NCI-H2081 treated with DMSO at 0.1 percent for 48 hours (cell line): ENCODE measurements around the gene UBXN10.

ENCODE experiments used
- DNase-seq: peaks from one replicate; lab custom pipeline; 2025; lab: John Stamatoyannopoulos, UW

UBXN10 gene

GRCh38 chr1:20151906-20152598, 33.8 kb upstream of the UBXN10 start:
- no peak for DNase-seq

GRCh38 chr1:20152599-20152930, 33.3 kb upstream of the UBXN10 start:
- no peak for DNase-seq

GRCh38 chr1:20153000-20153418, 32.9 kb upstream of the UBXN10 start:
- DNase-seq = no peak

DNA sequence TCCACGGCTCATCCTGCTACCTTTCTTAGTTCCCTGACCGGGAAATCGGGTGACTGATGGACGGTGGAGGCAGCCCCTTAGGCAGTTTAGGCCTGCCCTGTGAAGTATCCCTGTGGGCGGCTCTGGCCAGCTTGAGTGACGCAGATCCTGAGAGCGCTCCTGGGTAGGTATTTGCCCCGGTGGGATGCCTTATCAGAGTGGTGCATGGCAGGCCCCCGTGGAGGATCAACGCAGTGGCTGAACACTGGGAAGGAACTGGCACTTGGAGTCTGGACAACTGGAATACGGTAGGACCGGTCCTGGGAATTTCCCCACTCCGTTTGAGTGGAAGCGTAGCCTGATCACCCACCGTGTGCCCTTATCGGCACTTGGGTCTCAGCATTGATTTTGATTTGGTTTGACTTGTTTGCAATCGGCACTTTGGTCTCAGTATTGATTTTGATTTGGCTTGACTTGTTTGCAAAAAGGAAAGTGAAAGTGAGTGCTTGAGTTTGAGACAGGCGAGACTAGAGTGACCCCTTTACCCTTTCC, 31.5 kb upstream of the UBXN10 start:
- DNase-seq = no peak

GRCh38 chr1:20158358-20159070, 27.4 kb upstream of the UBXN10 start:
- DNase-seq = no peak

GRCh38 chr1:20160034-20160433, 25.9 kb upstream of the UBXN10 start:
- DNase-seq = no peak

- DNase-seq = no peak
These were observed 21.1 kb upstream of the UBXN10 start for GRCh38 chr1:20164694-20165202.

GRCh38 chr1:20165522-20165951, 20.4 kb upstream of the UBXN10 start:
- no peak for DNase-seq

GRCh38 chr1:20166051-20166450, 19.8 kb upstream of the UBXN10 start:
- no peak for DNase-seq

GRCh38 chr1:20167126-20167525, 18.8 kb upstream of the UBXN10 start:
- no peak for DNase-seq

DNA sequence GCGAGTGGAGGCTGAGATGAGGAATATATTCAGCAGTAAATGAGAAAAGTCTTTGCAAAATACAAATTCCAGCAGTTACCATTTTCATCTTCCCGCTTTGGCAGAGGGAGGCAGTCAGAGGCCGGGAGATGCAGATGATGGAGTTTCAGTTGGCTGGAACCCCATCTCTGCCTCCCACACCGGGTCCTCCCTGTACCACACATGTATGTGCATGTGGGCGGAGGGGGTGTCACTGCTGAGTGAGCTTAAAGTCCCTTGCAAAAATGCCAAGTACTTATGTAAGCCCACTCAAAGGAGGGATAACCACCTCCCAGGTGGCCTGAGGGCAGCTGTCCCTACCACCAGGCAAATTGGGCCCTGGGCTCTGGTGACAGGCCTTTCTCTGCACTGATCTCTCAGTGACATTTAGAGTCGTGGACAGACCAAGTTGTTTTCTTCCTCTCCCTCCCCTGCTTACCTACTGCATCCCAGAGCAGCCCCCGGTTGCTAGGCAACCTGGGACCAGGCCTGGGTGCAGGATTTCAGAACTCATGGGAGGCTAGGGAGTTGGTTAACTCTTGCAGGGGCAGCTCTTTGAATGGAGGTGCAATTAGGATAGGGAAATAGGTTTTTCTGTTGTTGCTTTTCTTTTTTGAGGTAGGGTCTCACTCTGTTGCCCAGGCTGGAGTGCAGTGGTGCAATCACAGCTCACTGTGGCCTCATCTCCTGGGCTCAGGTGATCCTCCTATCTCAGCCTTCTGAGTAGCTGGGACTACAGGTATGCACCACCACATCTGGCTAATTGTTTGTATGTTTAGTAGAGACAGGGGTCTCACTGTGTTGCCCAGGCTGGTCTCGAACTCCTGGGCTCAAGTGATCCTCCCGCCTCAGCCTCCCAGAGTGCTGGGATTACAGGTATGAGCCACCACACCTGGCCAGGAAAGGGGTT, 17.1 kb upstream of the UBXN10 start:
- no peak for DNase-seq

DNA sequence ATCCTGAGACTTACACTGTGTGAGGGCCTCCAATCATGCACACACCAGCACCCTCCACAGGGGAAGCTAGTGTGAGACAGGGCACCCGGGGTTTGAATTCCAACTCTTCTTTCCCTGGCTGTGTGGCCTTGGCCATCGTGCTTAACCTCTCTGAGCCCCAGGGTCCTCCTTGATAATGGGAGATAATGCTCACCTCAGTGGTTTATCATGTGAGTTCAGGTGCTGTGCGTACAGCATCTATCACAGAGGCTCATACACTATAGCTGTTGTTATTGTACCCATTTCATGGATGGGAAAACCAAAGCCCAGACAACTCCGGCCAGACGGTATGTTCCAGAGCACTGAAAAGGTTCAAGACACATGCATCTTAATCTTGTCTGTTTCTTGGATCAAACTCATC, 16.0 kb upstream of the UBXN10 start:
- DNase-seq = no peak

GRCh38 chr1:20172033-20172590, 13.8 kb upstream of the UBXN10 start:
- DNase-seq = no peak

GRCh38 chr1:20174937-20175666, 10.8 kb upstream of the UBXN10 start:
- no peak for DNase-seq

- DNase-seq = no peak
These were observed 7.1 kb upstream of the UBXN10 start for GRCh38 chr1:20178634-20179370.

DNA sequence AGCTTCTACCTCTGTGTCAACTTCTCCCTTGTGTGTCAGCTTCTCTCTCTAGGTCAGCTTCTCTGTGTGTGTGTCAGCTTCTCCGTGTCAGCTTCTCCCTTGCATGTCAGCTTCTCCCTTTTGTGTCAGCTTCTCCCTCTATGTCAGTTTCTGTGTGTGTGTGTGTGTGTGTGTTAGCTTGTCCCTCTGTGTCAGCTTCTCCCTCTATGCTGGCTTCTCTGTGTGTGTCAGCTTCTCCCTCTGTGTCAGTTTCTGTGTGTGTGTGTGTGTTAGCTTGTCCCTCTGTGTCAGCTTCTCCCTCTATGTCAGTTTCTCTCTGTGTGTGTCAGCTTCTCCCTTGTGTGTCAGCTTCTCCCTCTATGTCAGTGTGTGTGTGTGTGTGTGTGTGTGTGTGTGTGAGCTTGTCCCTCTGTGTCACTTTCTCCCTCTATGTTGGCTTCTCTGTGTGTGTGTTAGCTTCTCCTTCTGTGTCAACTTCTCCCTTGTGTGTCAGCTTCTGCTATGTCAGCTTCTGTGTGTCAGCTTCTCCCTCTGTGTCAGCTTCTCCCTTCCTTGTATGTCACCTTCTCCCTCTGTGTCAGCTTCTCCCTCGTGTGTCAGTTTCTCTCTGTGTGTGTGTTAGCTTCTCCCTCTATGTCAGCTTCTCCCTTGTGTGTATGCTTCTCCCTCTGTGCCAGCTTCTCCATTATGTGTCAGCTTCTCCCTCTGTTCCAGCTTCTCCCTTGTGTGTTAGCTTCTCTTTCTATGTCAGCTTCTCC, 6.3 kb upstream of the UBXN10 start:
- DNase-seq = no peak

- no peak for DNase-seq
These were observed 5.6 kb upstream of the UBXN10 start for GRCh38 chr1:20180129-20180843.

- no peak for DNase-seq
These were observed 5.1 kb upstream of the UBXN10 start for GRCh38 chr1:20180844-20181207.

DNA sequence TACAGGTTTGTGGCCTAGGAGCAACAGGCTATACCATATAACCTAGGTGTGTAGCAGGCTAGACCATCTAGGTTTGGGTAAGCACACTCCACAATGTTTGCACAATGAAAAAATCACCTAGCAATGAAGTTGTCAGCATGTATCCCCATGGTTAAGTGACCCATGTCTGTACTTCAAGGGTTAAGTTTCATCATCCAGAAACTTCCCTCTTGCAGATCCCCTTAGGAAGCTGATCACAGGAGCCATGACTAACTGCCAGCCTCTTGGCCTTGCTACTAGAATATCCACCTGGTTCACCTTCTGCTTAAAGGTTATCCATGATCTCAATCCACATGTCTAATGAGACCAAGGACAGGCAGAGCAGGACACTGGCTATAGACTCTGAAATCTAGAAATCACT, 3.5 kb upstream of the UBXN10 start:
- no peak for DNase-seq
